HL-60 (cell line): ENCODE measurements around the gene SLC29A4.
"Not testable (repeated sequence)": the region's sequence is repeated elsewhere in the genome, so short reads cannot be mapped to it uniquely, and the experiment has no call there.

Experiments
- POLR2AphosphoS5 ChIP-seq: IDR thresholded peaks from 2 replicates; pipeline ENCODE4 v1.6.1; 2012; ENCODE audit warnings: low read depth
- TF ChIP-seq, protein P1 (sequence below): IDR thresholded peaks from one replicate; pipeline ENCODE4 v1.5.1; 2011; ENCODE audit warnings: low read length, control low read depth, inconsistent platforms; ENCODE audit not compliant: insufficient read depth
- TF ChIP-seq, protein P2 (sequence below): IDR thresholded peaks from 2 replicates; pipeline ENCODE4 v1.6.1; 2012; ENCODE audit warnings: low read depth; ENCODE audit not compliant: insufficient replicate concordance

DNA sequence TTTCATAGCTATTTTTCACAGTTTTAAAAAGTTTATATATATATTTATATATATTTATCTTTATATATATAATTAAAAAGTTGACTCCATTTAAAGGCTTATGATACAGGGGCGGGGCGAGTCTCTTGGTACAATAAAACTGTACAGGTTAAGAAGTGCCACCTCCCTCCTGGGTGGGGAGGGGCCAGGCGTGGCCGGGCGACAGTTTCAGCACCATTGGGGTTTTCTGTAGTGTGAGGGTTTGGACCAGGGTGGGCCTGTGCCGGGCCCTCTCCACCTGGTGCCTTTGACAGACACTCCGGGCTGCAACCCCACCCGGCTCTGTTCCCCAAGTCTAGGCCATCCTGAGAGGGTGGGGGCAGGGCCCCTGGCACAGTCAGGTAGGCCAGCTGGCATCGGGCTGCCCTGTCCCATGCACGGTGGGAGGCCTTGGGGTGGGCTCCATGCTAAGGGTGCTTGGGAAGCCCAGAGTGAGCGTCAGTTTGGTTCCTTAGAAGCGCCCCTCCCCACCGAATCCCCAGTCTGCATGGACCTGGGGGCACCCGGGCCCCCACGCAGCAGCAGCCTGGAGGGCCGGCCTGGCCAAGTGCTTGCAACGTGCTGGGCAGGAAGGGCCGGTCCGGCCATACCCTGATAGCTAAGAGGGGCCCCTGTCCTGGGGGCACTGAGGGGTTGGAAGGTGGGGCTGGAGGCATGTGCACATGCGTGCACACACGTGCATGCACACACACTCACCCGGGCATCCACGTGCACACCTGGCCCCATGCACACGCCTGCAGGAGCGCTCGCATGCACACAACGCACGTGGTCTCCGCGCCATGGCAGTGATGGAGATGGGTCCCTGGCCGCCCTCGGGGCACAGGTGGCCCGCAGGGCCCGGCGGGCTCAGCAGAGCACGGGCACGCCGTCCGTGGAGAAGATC lies 24.7 kb downstream of the SLC29A4 start:
- TF ChIP-seq, protein P1, sequence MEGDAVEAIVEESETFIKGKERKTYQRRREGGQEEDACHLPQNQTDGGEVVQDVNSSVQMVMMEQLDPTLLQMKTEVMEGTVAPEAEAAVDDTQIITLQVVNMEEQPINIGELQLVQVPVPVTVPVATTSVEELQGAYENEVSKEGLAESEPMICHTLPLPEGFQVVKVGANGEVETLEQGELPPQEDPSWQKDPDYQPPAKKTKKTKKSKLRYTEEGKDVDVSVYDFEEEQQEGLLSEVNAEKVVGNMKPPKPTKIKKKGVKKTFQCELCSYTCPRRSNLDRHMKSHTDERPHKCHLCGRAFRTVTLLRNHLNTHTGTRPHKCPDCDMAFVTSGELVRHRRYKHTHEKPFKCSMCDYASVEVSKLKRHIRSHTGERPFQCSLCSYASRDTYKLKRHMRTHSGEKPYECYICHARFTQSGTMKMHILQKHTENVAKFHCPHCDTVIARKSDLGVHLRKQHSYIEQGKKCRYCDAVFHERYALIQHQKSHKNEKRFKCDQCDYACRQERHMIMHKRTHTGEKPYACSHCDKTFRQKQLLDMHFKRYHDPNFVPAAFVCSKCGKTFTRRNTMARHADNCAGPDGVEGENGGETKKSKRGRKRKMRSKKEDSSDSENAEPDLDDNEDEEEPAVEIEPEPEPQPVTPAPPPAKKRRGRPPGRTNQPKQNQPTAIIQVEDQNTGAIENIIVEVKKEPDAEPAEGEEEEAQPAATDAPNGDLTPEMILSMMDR: not testable (repeated sequence)
- TF ChIP-seq, protein P2, sequence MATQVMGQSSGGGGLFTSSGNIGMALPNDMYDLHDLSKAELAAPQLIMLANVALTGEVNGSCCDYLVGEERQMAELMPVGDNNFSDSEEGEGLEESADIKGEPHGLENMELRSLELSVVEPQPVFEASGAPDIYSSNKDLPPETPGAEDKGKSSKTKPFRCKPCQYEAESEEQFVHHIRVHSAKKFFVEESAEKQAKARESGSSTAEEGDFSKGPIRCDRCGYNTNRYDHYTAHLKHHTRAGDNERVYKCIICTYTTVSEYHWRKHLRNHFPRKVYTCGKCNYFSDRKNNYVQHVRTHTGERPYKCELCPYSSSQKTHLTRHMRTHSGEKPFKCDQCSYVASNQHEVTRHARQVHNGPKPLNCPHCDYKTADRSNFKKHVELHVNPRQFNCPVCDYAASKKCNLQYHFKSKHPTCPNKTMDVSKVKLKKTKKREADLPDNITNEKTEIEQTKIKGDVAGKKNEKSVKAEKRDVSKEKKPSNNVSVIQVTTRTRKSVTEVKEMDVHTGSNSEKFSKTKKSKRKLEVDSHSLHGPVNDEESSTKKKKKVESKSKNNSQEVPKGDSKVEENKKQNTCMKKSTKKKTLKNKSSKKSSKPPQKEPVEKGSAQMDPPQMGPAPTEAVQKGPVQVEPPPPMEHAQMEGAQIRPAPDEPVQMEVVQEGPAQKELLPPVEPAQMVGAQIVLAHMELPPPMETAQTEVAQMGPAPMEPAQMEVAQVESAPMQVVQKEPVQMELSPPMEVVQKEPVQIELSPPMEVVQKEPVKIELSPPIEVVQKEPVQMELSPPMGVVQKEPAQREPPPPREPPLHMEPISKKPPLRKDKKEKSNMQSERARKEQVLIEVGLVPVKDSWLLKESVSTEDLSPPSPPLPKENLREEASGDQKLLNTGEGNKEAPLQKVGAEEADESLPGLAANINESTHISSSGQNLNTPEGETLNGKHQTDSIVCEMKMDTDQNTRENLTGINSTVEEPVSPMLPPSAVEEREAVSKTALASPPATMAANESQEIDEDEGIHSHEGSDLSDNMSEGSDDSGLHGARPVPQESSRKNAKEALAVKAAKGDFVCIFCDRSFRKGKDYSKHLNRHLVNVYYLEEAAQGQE: not testable (repeated sequence)
- not testable (repeated sequence) for TF ChIP-seq POLR2AphosphoS5
